NCI-H1694 (cell line): ENCODE data around the gene PARD6B.
"Not testable (repeated sequence)": the region's sequence is repeated elsewhere in the genome, so short reads cannot be mapped to it uniquely, and the experiment has no call there.

Experiments used
- DNase-seq: peaks from one replicate; lab custom pipeline; 2025; lab: John Stamatoyannopoulos, UW

The PARD6B gene

DNA sequence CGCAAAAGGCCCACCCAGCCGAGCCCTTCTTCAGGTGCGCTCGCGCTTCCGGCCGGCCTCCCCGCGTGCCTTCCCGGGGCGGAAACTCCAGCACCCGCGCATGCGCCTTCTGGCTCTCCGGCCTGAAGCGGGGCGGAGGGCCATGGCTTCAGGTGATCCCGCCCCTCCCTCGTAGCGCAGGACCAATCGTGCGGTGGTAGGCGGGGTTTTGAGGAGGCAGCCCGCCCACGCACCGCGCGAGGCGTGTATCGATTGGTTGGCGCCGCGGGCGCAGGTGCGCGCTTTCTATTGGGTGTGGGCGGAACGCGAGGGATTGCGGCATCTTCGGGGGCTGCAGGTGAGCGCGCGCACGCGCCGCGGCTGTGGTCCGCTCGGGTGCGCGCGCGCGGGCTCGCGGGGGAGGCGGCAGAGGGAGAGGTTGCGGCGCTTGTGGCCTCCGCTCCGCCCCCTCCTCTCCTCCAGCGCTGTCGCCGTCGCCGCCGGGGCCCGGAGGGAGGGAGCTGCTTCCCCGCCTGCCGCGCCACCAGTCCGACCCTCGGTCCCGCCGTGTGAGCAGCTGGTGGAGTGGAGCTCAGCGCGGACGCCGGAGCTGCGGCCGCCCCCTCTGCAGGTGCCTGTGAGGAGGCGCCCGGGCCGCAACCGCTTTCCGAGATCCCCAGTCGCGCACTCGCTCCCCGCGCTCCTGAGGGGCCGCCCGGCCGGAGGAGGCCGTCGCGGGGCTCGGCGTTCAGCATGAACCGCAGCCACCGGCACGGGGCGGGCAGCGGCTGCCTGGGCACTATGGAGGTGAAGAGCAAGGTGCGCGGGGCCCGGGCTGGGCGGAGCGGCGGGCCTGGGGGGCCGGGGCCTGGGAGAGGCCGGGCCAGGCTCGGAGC is at the start of gene PARD6B:
Gene PARD6B (plus strand): TSS at position 526 of the 875 bp plus-strand sequence. CDS start 207 bp downstream, at position 733.
- peak; percentile 92 for DNase-seq

DNA sequence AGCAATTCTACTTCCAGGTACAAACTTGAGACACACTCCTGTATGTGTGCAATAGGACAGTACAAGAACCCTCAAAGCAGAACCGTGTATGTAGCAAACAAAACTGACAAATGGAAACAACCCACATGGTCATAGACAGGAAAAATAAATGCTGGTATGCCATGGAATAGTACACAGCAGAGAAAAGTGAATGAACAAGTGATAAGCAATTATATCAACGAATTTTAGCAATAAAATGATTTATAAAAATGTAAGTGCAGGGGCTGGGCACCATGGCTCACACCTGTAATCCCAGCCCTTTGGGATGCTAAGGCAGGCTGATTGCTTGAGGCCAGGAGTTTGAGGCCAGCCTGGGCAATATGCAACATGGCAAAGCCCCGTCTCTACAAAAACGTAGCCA is 49.3 kb upstream of the PARD6B start:
- no peak for DNase-seq

DNA sequence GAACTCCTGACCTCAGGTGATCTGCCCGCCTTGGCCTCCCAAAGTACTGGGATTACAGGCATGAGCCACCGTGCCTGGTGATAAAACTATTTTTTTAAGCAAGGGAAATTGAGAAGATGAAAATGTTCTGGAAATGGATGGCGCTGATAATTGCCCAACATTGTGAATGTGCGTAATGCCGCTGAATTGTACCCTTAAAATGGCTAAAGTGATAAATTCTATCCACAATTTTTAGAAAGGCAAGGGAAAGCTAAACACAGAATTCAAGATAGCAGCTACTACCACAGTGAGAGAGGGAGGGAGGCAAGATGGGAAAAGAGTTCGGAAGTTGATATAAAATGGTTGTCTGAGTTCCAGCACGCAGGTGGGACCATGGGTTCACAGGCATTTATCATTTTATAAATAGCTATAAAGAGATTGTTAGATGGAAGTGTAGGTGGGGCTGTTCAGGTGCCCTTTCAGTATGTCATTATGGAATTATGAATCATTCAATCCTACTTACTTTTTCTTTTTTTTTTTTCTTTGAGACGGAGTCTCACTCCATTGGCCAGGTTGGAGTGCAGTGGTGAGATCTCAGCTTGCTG is 48.3 kb upstream of the PARD6B start:
- no peak for DNase-seq

DNA sequence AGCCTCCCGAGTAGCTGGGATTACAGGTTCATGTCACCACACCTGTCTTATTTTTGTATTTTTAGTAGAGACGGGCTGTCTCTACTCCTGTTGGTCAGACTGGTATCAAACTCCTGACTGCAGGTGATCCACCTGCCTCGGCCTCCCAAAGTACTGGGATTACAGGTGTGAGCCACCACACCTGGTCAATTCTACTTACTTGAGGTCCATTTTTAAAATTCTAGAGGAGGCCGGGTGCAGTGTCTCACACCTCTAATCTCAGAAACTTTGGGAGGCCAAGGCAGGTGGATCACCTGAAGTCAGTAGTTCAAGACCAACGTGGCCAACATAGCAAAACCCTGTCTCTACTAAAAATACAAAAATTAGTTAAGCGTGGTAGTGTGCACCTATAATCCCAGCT is 47.8 kb upstream of the PARD6B start:
- no peak for DNase-seq

- DNase-seq = no peak
These were observed 44.6 kb upstream of the PARD6B start for GRCh38 chr20:50686821-50687220.

GRCh38 chr20:50688256-50688975 is 43.0 kb upstream of the PARD6B start:
- DNase-seq = no peak

GRCh38 chr20:50689864-50690649 is 41.3 kb upstream of the PARD6B start:
- DNase-seq = no peak

DNA sequence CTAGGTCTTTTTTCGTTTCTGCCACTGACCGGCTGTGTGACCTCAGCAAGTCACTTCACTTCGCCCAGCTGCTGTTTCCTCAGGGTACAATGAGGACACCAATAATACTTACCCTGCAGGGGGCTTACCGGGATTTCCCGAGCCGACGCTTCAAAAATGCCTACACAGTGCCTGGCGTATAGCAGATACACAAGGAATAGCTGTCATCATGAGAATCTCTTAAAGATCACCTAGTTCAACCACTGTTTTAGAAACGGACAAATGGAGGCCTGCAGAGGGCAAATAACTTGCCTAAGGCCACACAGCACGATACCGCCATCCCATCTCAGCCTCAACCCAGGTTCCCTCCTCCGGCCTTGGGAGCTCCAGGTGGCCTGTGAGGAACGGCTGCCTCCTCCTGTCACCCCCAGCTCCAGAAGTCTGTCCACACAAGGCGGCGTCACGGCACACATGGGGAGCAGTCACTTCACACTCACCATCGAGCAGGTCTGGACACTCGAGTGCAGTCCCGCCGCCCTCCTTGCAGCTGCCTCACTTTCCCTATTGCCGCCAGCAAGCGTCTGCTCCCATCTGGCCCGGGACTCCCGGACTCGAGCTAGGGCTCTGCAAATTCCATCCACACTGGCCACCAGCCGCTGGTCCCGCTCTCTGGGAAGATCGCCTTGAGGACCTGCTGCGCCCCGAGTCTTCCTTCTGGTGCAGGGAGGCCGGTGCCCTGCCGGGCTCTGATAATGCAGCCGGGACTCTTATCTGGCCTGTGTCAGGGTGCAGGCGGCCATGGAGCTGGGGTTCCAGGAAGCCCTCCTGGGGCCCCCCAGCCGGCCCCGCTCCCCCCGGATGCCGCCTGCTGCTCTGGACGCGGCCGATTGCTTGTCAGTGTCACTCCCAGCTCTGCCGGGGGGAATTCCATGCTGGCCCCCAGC is 40.5 kb upstream of the PARD6B start, which contains the start of gene RIPOR3:
Gene RIPOR3 (minus strand): TSS at position 893 of the 923 bp plus-strand sequence. CDS start 414 bp downstream, at position 479.
- DNase-seq = no peak

- no peak for DNase-seq
These were observed 39.5 kb upstream of the PARD6B start for GRCh38 chr20:50691573-50692551.

DNA sequence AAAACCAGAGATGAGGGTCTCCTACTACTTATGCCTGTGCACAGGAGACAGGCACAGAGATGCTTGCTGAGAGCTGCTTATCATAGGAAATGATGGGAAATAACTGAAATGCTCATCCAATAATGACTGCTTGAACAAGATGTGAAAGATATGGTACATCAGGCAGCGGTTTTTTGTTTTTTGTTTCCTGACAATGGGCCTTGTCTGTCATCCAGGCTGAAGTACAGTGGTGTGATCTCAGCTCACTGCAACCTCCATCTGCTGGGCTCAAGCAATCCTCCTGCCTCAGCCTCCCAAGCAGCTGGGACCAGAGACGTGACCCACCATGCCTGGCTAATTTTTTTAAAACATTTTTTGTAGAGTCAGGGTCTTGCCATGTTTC is 38.8 kb upstream of the PARD6B start:
- DNase-seq = no peak

GRCh38 chr20:50693001-50693400 is 38.4 kb upstream of the PARD6B start:
- DNase-seq = no peak

- DNase-seq = no peak
These were observed 36.8 kb upstream of the PARD6B start for GRCh38 chr20:50694379-50695134.

DNA sequence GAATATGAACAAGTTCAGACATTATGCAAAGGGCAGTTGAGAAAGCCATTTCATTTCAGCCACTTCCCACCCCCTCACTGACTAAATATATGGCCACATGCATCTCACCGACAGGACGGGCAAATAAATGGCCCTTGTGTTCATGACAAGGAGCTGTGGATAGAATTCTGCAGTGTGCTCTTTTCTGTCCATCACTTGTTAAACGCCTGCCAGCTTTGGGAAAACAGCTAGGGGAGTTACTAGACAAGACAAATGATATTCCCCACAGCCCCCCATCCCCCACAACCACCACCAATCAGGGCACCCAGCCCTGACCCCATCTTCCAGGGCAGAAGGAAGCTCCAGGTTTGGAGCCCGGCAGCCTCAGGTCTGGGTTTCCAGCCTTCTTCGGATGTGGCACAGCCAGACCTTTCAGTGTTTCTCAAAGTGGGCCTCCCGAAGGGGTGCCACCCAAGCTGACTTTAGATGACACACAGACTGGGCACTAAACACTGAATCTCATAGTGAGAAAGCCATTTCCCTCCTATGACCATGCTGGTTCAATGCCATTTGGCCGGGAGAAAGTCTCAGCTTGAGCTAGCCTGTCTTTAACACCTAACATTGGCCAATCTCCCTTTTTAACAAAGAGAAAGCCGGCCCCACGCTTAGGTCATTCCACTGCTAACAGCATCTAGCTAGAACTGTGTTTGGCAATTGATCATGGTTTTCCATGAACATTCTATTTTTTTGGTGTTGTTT is 36.1 kb upstream of the PARD6B start:
- no peak for DNase-seq

- not testable (repeated sequence) for DNase-seq
These were observed 33.1 kb upstream of the PARD6B start for GRCh38 chr20:50698255-50698654.

DNA sequence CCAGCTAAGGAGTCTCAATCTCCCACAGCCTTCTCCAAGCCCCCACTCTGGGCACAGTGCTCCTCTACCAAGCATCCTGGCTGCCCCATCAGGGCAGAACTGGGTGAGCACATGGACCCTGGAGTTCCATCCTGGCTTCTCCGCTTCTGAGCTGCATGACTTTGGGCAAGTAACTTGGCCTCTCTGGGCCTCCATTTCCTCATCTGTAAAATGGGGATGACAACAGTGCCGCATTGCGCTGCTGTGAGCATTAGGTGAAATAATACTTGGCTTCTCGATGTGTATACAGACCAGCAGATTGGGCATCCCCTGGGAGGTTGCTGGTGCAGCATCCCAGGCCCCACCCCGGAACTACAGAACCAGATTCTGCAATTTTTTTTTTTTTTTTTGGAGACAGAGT is 31.7 kb upstream of the PARD6B start:
- DNase-seq = no peak

GRCh38 chr20:50701041-50701963 is 30.1 kb upstream of the PARD6B start:
- DNase-seq = no peak
